ENCODE data around the gene YTHDC1.
A peak's percentile ranks its signal among the peaks of the same experiment; 100 is the strongest.

The YTHDC1 gene

DNA sequence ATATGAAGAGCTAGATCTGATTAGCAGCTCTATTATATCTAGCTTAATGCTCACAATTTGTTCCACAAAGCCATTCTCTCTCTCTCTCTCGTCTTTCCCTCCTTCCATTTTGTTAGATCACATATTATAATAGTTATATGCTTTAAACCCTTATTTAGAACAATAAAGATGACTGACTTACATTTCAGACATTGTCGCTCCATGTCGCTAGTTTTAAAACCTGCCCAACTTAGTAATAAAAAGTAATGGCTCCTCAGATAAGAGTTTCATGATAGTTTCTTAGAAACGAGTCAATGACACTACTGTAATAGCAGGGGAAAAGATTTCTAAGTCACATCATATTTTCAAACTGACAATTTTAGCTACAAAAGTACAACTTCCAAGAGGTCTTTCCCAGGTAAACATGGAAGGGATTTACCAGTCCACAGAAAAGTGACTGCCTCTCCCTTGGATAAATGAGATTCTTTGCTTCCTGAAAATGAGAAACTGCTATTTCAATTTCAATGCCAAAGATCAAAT lies 38.5 kb upstream of the YTHDC1 start:
- no peaks in the 10 kb centered on the region for H3K4me1 ChIP-seq
- no peak for DNase-seq
- peaks cover 10% of the 10 kb centered on the region for H3K27me3 ChIP-seq
- H3K4me3 ChIP-seq (ENCODE audit: low read depth, low read length) = no peak overlapping the region
- no peaks in the 10 kb centered on the region for H3K9me3 ChIP-seq
- H3K36me3 ChIP-seq = no peaks in the 10 kb centered on the region
- TF ChIP-seq, protein P1, sequence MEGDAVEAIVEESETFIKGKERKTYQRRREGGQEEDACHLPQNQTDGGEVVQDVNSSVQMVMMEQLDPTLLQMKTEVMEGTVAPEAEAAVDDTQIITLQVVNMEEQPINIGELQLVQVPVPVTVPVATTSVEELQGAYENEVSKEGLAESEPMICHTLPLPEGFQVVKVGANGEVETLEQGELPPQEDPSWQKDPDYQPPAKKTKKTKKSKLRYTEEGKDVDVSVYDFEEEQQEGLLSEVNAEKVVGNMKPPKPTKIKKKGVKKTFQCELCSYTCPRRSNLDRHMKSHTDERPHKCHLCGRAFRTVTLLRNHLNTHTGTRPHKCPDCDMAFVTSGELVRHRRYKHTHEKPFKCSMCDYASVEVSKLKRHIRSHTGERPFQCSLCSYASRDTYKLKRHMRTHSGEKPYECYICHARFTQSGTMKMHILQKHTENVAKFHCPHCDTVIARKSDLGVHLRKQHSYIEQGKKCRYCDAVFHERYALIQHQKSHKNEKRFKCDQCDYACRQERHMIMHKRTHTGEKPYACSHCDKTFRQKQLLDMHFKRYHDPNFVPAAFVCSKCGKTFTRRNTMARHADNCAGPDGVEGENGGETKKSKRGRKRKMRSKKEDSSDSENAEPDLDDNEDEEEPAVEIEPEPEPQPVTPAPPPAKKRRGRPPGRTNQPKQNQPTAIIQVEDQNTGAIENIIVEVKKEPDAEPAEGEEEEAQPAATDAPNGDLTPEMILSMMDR (IDR thresholded peaks at IDR 0.05; ENCODE audit: low read depth, low read length) = no peak

- H3K9me3 ChIP-seq = no peaks in the 10 kb centered on the region
- no peaks in the 10 kb centered on the region for H3K36me3 ChIP-seq
- no peak for DNase-seq
- no peaks in the 10 kb centered on the region for H3K4me1 ChIP-seq
- TF ChIP-seq, protein P1 (IDR thresholded peaks at IDR 0.05; ENCODE audit: low read depth, low read length) = no peak
- H3K4me3 ChIP-seq (ENCODE audit: low read depth, low read length) = no peak overlapping the region
- peaks cover 10% of the 10 kb centered on the region for H3K27me3 ChIP-seq
Measured at GRCh38 chr4:68385267-68385666, 35.4 kb upstream of the YTHDC1 start.

- Histone ChIP-seq H3K36me3 (no peaks in the 10 kb centered on the region), H3K4me3 (ENCODE audit: low read depth, low read length) (no peak overlapping the region), H3K27me3 (peaks cover 21% of the 10 kb centered on the region), H3K9me3 (no peaks in the 10 kb centered on the region), H3K4me1 (no peaks in the 10 kb centered on the region)
- TF ChIP-seq, protein P1 (IDR thresholded peaks at IDR 0.05; ENCODE audit: low read depth, low read length) = no peak
- no peak for DNase-seq
Measured at GRCh38 chr4:68383115-68383514, 33.2 kb upstream of the YTHDC1 start.

GRCh38 chr4:68378226-68378625 lies 28.3 kb upstream of the YTHDC1 start:
- Histone ChIP-seq H3K27me3 (peaks cover 16% of the 10 kb centered on the region), H3K4me1 (no peaks in the 10 kb centered on the region), H3K4me3 (ENCODE audit: low read depth, low read length) (no peak overlapping the region), H3K9me3 (no peaks in the 10 kb centered on the region), H3K36me3 (no peaks in the 10 kb centered on the region)
- TF ChIP-seq, protein P1 (IDR thresholded peaks at IDR 0.05; ENCODE audit: low read depth, low read length) = no peak
- DNase-seq = no peak

DNA sequence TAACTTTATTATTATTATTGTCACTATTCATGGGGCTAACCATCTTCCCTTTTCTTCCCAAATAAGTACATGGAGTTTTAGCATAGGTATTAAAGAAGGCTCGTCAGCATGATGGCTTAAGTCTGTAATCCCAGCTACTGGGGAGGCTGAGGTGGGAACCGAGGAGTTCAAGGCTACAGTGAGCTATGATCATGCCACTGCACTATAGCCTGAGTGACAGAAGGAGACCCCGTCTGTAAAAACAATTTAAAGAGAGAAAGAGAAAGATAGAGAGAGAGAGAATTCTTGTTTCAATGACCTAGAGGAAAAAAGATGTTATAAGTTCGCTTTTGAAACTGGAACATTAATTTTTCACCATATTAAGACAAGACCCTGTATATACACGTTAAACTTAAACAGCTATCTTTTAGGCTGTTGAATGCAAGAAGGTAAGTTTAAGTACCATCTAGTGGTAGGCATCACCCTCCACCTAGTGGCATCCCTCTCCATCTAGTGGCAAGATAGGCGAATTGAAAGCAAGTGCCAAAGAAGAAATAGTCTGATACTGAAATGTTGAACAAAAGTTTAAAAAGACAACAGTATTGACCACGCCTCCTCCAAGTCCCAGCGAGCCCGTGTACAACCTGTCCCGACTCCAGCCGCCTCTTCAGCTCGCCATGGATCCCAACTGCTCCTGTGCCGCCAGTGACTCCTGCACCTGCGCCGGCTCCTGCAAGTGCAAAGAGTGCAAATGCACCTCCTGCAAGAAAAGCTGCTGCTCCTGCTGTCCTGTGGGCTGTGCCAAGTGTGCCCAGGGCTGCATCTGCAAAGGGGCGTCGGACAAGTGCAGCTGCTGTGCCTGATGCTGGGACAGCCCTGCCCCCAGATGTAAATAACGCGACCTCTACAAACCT lies 26.0 kb upstream of the YTHDC1 start:
- no peaks in the 10 kb centered on the region for H3K4me1 ChIP-seq
- no peaks in the 10 kb centered on the region for H3K9me3 ChIP-seq
- TF ChIP-seq, protein P1 (IDR thresholded peaks at IDR 0.05; ENCODE audit: low read depth, low read length) = peak; percentile 95
- no peaks in the 10 kb centered on the region for H3K36me3 ChIP-seq
- peaks cover 16% of the 10 kb centered on the region for H3K27me3 ChIP-seq
- peak; percentile 46 for DNase-seq
- no peak overlapping the region for H3K4me3 ChIP-seq (ENCODE audit: low read depth, low read length)

DNA sequence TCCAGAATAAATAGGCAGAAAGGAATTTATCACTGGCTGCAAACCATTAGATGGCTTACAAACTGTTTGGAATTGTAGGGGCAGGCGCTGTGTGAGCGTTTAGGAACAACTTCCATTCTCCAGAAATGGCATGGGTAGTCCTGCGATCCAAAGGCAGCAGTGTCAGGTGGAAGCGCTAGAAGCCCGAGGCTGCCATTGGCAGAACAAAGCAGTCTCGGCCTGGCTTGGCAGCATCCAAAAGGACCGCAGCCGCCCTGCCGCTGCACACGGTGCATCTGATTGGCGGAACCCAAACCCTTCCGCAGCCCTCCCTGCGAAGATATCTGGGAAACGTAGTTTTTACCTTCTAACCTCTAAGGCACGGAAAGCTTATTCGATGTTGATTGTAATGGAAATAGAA lies 23.6 kb upstream of the YTHDC1 start:
- peak; percentile 81 for DNase-seq
- TF ChIP-seq, protein P1 (IDR thresholded peaks at IDR 0.05; ENCODE audit: low read depth, low read length) = no peak
- Histone ChIP-seq H3K36me3 (no peaks in the 10 kb centered on the region), H3K9me3 (no peaks in the 10 kb centered on the region), H3K4me1 (no peaks in the 10 kb centered on the region), H3K4me3 (ENCODE audit: low read depth, low read length) (peak overlapping the region; percentile 17), H3K27me3 (peaks cover 9% of the 10 kb centered on the region)
